NCI-H748 treated with DMSO at 0.1 percent for 48 hours (cell line): ENCODE data around the gene VSTM1.
A peak's percentile ranks its signal among the peaks of the same experiment; 100 is the strongest.
"Not testable (repeated sequence)": the region's sequence is repeated elsewhere in the genome, so short reads cannot be mapped to it uniquely, and the experiment has no call there.

Experiments
- DNase-seq: peaks from one replicate; lab custom pipeline; 2025; lab: John Stamatoyannopoulos, UW

VSTM1 gene

GRCh38 chr19:54073829-54074228, 10.1 kb upstream of the VSTM1 start:
- no peak for DNase-seq

- no peak for DNase-seq
Observed at GRCh38 chr19:54069470-54069869, 5.8 kb upstream of the VSTM1 start.

- no peak for DNase-seq
Observed at GRCh38 chr19:54062643-54063042, 1.1 kb downstream of the VSTM1 start.

DNA sequence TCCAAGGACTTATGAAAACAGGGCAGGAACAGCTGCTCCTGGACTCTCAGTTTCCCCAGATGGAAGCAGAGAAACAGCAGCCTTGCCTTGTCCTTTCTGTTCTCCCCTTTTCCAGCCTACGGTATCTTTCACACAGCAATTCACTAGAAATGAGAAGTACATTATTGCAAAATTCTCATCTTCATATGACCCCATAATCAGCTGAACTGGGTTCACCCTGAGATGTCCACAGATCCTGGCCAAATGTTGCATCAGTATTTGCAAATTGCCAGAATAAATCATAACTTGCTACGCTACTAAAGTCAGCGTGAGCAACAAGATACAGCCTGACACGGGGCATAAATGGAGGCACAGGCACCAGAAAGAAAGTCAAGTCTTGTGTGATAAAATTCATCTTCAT, 16.1 kb downstream of the VSTM1 start:
- DNase-seq = no peak

GRCh38 chr19:54045771-54046170, 17.9 kb downstream of the VSTM1 start:
- DNase-seq = no peak

DNA sequence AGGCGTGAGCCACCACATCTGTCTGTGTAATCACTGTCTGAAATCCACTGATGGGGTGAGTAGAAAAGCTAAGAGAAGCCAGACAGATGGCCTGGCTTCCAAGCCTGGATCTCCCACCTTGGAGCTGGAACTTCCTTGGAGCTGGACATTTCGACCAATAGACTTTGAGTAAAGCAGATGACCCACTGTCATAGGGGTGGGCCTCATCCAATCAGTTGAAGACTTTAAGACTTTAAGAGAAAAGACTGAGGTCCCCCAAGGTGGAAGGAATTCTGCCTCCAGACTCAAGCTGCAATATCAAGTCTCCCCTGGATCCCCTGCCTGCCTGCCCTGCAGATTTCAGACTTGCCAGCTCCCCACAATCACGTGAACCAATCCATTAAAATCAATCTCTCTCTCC, 20.7 kb downstream of the VSTM1 start:
- DNase-seq = no peak

DNA sequence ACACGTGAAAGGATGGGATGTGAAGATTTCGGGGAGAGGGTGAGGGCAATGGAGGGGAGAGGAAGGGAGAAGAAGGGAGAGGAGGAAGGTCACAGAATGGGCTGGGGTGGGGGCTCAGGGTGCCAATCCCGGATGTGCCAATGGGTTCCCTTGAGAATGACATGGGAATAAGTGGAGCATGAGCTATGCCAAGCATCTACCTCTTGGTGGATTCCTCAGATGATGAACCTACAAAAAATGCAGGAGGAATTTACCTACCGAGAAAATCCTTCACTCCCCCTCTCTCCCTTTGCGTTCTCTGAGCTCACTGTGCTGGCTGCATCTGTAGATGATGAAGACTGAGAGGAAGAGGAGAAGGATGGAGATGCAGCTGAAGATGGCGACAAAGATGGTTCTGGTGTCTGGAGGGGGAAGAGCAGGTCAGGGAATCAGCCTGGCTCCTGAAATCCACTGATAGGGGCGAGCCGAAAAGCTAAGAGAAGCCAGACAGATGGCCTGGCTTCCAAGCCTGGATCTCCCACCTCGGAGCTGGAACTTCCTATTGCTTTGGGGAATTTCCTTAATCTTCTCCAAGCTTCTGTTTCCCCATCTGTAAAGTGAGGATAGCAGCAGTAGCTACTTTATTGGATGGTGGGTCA, 21.6 kb downstream of the VSTM1 start:
- DNase-seq = no peak

DNA sequence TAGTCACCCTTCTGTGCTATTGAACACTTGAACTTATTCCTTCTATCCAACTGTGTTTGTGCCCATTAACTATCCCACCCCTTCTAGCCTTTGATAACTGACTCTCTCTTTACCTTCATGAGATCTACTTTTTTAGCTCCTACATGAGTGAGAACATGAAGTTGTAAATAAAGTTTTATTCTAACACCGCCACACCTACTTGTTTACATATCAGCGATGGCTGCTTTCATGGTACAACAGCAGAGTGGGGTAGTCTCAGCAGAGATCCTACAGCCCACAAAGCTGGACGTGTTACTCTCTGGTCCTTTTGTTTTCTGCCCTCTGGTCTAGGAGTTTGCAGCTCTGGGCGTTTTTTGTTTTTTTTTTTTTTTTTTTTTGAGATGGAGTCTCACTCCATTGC, 23.7 kb downstream of the VSTM1 start:
- no peak for DNase-seq

- not testable (repeated sequence) for DNase-seq
Observed at GRCh38 chr19:54036542-54036941, 27.2 kb downstream of the VSTM1 start.

GRCh38 chr19:54035215-54036178, 28.2 kb downstream of the VSTM1 start:
- no peak for DNase-seq

- DNase-seq = peak; percentile 6
Observed at GRCh38 chr19:54030895-54031586, 32.7 kb downstream of the VSTM1 start.

GRCh38 chr19:54029930-54030490, 33.7 kb downstream of the VSTM1 start:
- DNase-seq = peak; percentile 49

GRCh38 chr19:54029301-54029700, 34.4 kb downstream of the VSTM1 start:
- DNase-seq = no peak

GRCh38 chr19:54026656-54027055, 37.0 kb downstream of the VSTM1 start:
- no peak for DNase-seq

DNA sequence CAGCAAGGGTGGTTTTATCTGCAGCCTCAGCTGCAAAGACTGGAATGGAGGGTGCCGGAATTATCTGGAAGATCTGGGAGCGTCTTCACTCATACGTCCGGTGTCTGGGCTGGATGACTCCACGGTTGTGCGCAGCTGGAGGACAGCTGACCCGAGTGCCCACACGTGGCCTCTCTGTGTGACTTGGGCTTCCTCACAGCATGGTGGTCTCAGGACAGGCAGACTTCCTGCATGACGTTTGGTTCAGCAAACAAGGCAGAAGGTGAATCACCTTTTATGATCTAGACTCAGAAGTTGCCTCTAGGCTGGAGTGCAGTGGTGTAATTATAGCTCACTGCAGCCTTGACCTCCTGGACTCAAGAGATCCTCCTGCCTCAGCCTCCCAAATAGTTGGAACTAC, 39.0 kb downstream of the VSTM1 start:
- DNase-seq = no peak

DNA sequence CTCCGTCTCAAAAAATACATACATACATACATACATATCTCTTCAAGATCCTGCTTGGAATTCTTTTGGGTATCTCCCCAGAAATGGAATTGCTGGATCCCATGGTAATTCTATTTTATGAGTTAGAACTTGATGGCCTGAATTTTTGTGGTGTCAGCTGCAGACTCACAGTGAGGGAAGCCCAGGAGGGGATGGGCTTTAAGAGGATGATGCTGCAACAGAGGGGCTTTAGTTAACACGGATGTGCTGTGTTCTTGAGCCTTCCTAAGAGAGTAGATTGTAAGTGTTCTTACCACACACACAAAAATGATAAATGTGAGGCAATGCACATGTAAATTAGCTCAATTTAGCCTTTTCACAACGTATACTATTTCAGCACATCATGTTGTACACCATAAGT, 40.5 kb downstream of the VSTM1 start:
- DNase-seq = no peak

DNA sequence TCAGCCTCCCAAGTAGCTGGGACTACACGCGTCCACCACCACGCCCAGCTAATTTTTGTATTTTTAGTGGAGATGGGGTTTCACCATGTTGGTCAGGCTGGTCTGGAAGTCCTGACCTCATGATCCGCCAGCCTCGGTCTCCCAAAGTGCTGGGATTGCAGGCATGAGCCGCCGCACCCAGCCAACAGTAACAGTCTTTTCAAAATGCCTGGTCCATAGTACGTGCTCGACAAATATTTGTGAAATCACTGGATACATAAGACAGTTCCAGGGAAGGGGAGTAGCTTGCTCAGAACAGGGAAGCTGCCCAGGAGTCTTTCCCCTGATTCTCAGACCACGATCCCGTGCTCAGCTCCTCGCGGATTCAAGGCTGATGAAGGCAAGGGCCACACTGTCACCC, 41.8 kb downstream of the VSTM1 start:
- DNase-seq = no peak

DNA sequence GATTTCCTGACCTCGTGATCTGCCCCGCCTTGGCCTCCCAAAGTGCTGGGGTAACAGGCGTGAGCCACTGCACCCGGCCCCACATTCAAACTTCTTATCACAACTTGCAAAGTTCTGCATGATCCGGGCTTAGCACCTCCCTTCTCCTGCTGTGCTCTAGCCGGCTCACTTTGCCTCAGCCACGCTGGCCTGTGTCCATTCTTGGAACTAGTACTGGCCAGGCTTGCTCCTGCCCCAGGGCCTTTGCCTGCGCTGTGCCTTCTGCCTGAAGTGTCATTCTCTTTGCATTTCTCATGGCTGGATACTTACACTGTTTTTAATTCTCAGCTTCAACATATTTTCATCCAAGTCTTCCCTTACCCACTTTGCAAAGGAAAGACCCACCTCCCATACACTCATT, 42.3 kb downstream of the VSTM1 start:
- no peak for DNase-seq

GRCh38 chr19:54017261-54017660, 46.4 kb downstream of the VSTM1 start:
- peak; percentile 24 for DNase-seq

GRCh38 chr19:54014920-54015560, 48.7 kb downstream of the VSTM1 start:
- peak; percentile 72 for DNase-seq

DNA sequence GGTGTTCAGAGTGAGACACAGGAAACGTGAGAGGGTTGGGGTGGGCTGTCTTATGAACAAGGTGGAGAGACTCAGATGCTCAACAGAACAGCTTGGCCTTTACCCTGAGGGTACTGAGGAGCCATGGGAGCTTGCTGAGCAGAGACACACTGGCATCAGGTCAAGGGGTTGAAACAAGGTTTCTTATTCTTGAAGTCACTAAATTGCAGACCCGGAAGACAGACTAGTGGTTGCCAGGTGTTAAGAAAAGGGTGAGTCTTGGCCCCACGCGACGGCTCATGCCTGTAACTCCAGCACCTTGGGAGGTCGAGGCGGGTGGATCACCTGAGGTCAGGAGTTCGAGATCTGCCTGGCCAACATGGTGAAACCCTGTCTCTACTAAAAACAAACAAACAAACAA, 49.8 kb downstream of the VSTM1 start:
- no peak for DNase-seq
